GM12892 (cell line): ENCODE data around the gene CDC14A.

Experiments
- POLR2AphosphoS5 ChIP-seq: IDR thresholded peaks from 2 replicates; pipeline ENCODE4 v1.6.1; 2011; ENCODE audit warnings: low read depth, low read length, control low read depth
- TAF1 ChIP-seq: IDR thresholded peaks from 2 replicates; pipeline ENCODE4 v1.6.1; 2011; ENCODE audit warnings: low read depth, mild to moderate bottlenecking, control low read depth, low read length, borderline replicate concordance

- no peak for TF ChIP-seq POLR2AphosphoS5
- no peak for TF ChIP-seq TAF1
These were observed 11.5 kb downstream of the CDC14A start for GRCh38 chr1:100363831-100364230.
